ENCODE data around the gene CRELD1. TPM values are rescaled to one million over a fixed set of nuclear protein-coding genes. Genes with fewer than 3 reads are reported as not detected.

CRELD1 gene
- total RNA-seq, 1 donor from 2014 or later, result 26.5 TPM

DNA sequence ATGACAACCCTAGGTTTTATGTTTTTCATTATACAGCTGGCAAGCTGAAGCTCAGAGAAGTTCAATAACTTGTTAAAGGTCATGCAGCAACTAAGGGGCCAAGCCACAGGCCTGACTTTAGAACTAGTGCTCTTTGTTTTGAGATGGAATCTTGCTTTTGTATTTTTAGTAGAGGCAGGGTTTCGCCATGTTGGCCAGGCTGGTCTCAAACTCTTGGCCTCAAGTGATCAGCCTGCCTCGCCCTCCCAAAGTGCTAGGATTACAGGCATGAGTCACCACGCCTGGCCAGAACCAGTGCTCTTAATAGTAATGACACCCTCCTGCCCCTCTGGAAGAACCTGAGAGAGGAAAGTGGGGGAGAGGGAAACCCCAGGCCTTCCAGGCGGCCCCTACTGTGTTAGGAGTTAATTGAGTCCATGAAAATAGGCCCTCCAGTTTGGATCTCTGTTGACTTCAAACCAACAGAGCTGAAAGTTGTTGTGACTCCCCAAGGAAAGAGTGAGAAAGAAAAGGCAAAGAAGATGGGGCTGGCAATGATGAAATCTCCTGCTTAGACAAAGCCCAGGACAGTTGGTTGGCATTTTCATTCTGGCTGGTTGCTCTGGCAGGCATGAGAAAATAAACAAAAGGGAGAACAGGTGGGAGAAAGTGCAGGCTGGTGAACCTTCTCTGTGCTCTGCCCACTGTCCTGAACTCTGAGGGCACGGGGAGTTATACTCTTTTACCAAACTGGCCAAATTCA lies 22.1 kb downstream of the CRELD1 start:
- Mint-ChIP-seq H3K27me3 (ENCODE audit: low read depth) (no peaks in the 10 kb centered on the region), H3K4me3 (ENCODE audit: unreplicated experiment) (no peak overlapping the region), H3K4me1 (ENCODE audit: low read depth) (peaks cover 9% of the 10 kb centered on the region), H3K9me3 (ENCODE audit: low read depth) (no peaks in the 10 kb centered on the region), H3K36me3 (ENCODE audit: low read depth) (no peaks in the 10 kb centered on the region), H3K27ac (ENCODE audit: unreplicated experiment) (no peak overlapping the region)
- TF ChIP-seq, protein P1, sequence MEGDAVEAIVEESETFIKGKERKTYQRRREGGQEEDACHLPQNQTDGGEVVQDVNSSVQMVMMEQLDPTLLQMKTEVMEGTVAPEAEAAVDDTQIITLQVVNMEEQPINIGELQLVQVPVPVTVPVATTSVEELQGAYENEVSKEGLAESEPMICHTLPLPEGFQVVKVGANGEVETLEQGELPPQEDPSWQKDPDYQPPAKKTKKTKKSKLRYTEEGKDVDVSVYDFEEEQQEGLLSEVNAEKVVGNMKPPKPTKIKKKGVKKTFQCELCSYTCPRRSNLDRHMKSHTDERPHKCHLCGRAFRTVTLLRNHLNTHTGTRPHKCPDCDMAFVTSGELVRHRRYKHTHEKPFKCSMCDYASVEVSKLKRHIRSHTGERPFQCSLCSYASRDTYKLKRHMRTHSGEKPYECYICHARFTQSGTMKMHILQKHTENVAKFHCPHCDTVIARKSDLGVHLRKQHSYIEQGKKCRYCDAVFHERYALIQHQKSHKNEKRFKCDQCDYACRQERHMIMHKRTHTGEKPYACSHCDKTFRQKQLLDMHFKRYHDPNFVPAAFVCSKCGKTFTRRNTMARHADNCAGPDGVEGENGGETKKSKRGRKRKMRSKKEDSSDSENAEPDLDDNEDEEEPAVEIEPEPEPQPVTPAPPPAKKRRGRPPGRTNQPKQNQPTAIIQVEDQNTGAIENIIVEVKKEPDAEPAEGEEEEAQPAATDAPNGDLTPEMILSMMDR (IDR thresholded peaks at IDR 0.05), result no peak
- peak; percentile 24 for DNase-seq (ENCODE audit: low spot score)

DNA sequence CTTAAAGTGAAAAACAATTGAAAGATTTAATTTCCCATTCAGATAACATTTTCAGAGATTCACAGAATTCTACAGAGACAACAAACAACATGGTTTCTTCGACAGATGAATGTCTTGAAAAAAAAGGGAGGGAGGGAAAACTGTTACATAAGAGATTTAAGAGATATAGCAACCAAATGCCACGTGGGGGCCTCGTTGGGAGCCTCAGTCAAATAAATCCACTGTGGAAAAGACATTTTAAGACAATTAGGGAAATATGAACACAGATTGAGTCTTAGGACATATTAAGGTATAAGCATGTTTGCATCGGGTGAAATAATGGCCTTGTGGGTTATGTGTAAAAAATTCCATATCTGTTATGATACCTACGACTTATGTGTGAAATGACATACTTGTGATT lies 23.6 kb downstream of the CRELD1 start:
- H3K27ac Mint-ChIP-seq (ENCODE audit: unreplicated experiment), result no peak overlapping the region
- peaks cover 5% of the 10 kb centered on the region for H3K4me1 Mint-ChIP-seq (ENCODE audit: low read depth)
- TF ChIP-seq, protein P1 (IDR thresholded peaks at IDR 0.05), result peak; percentile 66
- no peak overlapping the region for H3K4me3 Mint-ChIP-seq (ENCODE audit: unreplicated experiment)
- H3K27me3 Mint-ChIP-seq (ENCODE audit: low read depth), result no peaks in the 10 kb centered on the region
- no peak for DNase-seq (ENCODE audit: low spot score)
- H3K9me3 Mint-ChIP-seq (ENCODE audit: low read depth), result no peaks in the 10 kb centered on the region
- no peaks in the 10 kb centered on the region for H3K36me3 Mint-ChIP-seq (ENCODE audit: low read depth)

DNA sequence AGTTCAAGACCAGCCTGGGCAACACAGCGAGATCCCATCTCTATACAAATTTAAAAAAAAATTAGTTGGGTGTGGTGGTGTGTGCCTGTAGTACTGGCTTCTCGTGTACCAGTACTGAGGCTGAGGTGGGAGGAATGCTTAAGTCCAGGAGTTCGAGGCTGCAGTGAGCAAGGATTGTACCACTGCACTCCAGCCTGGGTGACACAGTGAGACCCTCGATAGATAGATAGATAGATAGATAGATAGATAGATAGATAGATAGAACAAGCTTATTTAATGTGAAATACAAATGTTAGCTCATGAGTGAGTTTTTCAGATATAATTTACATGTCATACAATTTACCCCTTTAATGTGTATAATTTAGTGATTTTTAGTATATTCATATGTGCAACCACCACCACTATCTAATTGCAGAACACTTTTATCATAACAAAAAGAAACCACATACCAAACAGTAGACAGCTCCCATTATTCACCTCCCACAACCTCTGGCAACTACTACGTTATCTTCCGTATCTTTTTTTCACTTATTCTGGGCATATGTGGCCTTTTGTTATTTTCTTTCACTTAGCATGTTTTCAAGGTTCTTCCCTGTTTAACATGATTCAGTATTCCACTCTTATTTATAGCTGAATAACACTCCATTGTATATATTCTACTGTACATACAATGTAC lies 31.7 kb downstream of the CRELD1 start:
- TF ChIP-seq, protein P1 (IDR thresholded peaks at IDR 0.05), result no peak
- H3K27me3 Mint-ChIP-seq (ENCODE audit: low read depth), result no peaks in the 10 kb centered on the region
- H3K36me3 Mint-ChIP-seq (ENCODE audit: low read depth), result peaks cover 23% of the 10 kb centered on the region
- no peak overlapping the region for H3K27ac Mint-ChIP-seq (ENCODE audit: unreplicated experiment)
- no peaks in the 10 kb centered on the region for H3K4me1 Mint-ChIP-seq (ENCODE audit: low read depth)
- H3K9me3 Mint-ChIP-seq (ENCODE audit: low read depth), result no peaks in the 10 kb centered on the region
- DNase-seq (ENCODE audit: low spot score), result no peak
- H3K4me3 Mint-ChIP-seq (ENCODE audit: unreplicated experiment), result no peak overlapping the region

DNA sequence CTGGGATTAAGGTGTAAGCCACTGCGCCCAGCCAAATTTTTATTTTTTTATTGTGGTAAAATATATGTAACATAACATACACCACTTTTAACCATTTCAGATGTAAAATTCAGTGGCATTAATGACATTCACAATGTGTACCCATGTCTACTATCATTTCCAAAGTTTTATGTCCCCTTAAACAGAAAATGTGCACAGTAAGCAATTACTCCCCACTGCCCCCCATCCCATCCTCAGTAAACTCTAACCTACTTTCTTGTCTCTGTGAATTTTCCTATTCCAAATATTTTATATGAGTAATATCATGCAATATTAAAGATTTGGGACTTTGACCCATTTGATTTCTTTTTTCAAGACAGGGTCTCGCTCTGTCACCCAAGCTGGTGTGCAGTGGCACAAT lies 33.2 kb downstream of the CRELD1 start:
- TF ChIP-seq, protein P1 (IDR thresholded peaks at IDR 0.05), result no peak
- peaks cover 29% of the 10 kb centered on the region for H3K36me3 Mint-ChIP-seq (ENCODE audit: low read depth)
- H3K27me3 Mint-ChIP-seq (ENCODE audit: low read depth), result no peaks in the 10 kb centered on the region
- no peak overlapping the region for H3K4me3 Mint-ChIP-seq (ENCODE audit: unreplicated experiment)
- H3K9me3 Mint-ChIP-seq (ENCODE audit: low read depth), result no peaks in the 10 kb centered on the region
- H3K4me1 Mint-ChIP-seq (ENCODE audit: low read depth), result no peaks in the 10 kb centered on the region
- no peak overlapping the region for H3K27ac Mint-ChIP-seq (ENCODE audit: unreplicated experiment)
- no peak for DNase-seq (ENCODE audit: low spot score)

DNA sequence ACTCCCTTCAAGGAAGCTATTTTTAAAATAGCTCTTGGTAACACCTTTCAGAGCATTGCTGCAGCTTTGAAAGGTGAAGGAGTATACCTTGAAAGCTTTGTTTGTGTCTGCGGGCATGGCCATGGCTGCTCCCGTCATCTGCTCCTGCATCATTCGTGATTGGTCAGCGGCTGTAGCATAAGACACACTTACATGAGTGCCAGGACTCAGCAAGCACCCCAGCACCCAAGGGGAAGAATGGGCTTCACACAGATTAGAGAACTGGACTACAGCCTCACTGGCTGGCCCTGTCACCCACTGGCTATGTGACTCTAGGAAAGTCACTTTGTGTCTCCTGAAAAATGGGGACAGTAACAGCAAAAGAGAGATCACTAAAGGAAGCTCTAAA lies 36.0 kb downstream of the CRELD1 start:
- no peak for DNase-seq (ENCODE audit: low spot score)

More for the DNA sequence above, 36.0 kb downstream of the CRELD1 start:
- H3K4me3 Mint-ChIP-seq (ENCODE audit: unreplicated experiment), result no peak overlapping the region
- peaks cover 35% of the 10 kb centered on the region for H3K36me3 Mint-ChIP-seq (ENCODE audit: low read depth)
- no peaks in the 10 kb centered on the region for H3K9me3 Mint-ChIP-seq (ENCODE audit: low read depth)
- H3K4me1 Mint-ChIP-seq (ENCODE audit: low read depth), result peaks cover 3% of the 10 kb centered on the region
- no peak overlapping the region for H3K27ac Mint-ChIP-seq (ENCODE audit: unreplicated experiment)
- TF ChIP-seq, protein P1 (IDR thresholded peaks at IDR 0.05), result no peak
- H3K27me3 Mint-ChIP-seq (ENCODE audit: low read depth), result no peaks in the 10 kb centered on the region
